ENCODE results near the gene TADA2B.

GRCh38 chr4:7003176-7003878 lies 39.8 kb upstream of the TADA2B start:
- TF ChIP-seq POLR2A (IDR thresholded peaks at IDR 0.05) (no peak), CTCF (IDR thresholded peaks at IDR 0.05 in 4 of 5, conservative IDR thresholded peaks at IDR 0.05 in 1 of 5) (peak in 1 of 5 experiments; percentile 18)

All from gastrocnemius medialis (tissue), 4 donors.